GF-D8 (cell line): Measurements from ENCODE around the gene SERTAD1.

ENCODE experiments used
- DNase-seq: peaks from one replicate; lab custom pipeline; 2025; lab: John Stamatoyannopoulos, UW

SERTAD1 gene

DNA sequence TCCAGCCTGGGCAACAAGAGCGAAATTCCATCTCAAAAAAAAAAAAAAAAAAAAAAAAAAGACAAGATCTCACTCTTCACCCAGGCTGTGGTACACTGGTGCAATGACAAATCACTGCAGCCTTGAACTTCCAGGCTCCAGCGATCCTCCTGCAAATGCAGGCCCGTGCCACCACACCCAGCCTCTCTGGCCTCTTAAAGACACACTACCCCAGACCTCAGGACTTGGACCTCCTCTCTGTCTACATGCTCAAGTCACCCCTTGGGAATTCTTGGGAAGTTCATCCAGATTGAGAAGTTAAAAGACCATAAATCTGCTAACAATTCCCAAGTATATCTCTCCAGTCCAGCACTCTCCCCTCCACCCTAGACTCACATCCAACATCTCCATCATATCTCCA is 25.2 kb downstream of the SERTAD1 start:
- DNase-seq: no peak

DNA sequence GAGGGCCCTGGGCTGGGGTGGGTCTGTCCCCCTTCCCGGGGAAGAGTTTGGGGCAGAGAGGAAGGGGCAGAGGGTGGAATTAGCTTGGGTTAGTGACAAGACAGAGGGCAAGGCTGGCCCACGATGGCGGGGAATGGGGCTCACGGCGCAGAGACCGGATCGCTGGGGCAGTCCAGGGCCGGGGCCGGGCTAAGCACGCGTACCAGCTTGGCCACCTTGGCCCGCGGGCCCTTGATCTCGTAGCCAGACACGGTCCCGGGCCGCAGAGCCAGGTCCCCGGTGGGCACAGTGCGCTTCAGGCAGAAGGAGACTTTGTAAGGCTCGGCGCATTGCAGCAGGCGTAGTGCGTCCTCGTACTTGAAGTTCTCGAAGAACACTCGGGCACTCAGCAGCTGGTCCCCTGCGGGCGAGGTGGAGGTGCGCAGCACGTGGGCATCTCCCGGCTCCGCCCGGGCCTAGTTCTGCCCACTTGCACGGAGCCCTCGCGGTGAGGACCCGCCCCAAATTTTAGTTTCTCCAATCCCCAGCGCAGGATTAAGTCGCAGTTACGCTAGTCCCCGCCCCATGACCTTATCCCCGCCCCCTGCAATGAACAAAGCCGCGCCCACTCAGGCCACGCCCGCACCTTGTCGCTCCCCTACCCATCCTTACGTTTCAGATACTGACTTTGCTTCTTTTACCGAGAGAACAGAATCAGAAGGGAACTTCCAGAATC is 27.2 kb downstream of the SERTAD1 start:
- DNase-seq: no peak

DNA sequence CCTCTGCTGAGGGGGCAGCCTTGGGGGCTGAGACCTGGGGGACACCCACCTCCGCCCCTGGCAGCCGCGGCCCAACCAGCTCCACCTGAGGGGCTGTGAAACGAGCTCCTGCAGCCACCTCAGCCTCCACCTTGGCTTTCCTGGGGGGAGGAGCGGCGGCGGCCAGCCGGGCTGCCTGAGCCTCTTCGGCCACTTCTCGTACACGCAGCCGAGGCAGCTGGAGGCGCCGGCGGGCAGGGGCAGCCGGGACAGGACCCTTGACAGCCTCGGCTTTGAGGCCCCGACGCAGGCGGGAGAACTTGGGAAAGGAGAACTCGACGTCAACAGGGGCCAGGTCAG is 28.3 kb downstream of the SERTAD1 start:
- DNase-seq: no peak

DNA sequence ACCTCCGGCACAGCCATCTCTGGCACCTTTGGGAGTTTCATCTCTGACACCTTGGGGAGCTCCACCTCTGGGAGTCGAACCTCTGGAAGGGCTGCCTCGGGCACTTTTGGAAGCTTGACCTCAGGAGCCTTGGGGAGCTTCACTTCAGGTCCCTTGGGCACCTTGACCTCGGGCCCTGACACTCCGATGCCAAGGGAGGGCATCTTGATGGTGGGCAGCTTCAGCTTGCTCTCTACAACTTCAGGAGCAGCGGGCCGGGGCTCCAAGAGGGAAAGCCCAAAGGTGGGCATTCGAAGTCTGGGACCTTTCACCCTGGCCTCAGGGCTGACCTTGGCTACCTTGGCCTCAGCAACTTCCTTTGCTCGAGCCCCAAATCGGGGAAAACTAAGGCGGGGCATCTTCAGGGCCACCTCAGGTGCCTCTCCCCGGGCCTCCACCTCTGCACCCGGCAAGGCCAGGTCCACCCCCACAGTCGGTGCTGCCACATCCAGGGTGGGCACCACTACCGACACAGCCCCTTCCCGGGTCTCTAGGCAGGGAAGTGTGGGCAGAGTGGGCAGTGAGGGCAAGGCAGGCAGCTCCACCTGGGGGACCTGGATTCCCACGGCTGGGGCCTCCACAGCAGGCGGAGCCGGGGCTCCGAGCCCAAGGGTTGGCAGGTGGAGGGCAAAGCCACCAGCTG is 28.8 kb downstream of the SERTAD1 start:
- no peak for DNase-seq

DNA sequence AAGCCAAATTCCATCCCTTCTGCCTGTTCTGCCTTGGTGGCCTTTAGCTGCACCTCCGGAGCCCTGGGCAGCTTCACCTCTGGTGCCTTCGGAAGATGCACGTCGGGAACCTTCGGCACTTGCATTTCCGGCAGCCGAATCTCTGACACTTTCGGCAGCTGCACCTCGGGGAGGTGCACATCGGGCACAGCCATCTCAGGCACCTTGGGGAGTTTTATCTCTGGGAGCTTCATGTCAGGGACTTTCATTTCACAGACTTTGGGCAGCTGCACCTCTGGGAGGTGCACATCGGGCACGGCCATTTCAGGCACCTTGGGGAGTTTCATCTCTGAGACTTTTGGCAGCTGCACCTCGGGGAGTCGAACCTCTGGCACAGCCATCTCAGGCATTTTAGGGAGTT is 29.8 kb downstream of the SERTAD1 start:
- DNase-seq: no peak

DNA sequence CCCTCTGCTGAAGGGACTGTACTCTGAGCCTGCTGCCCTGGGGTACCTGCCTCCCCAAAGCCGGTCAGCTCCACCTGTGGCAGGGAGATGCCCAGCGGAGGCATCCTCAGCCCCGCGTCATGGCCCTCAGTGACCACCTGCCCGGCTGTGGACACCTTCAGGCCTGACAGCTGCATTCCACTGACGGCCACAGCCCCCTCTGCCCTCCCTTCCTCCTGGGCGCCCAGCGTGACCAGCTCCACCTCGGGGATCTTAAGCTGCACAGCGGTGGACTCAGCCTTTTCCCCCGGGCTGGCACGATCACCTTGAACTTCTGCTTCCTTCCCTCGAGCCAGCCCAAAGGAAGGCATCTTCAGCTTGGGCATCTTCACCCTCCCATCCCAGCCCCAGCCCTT is 31.0 kb downstream of the SERTAD1 start:
- no peak for DNase-seq

DNA sequence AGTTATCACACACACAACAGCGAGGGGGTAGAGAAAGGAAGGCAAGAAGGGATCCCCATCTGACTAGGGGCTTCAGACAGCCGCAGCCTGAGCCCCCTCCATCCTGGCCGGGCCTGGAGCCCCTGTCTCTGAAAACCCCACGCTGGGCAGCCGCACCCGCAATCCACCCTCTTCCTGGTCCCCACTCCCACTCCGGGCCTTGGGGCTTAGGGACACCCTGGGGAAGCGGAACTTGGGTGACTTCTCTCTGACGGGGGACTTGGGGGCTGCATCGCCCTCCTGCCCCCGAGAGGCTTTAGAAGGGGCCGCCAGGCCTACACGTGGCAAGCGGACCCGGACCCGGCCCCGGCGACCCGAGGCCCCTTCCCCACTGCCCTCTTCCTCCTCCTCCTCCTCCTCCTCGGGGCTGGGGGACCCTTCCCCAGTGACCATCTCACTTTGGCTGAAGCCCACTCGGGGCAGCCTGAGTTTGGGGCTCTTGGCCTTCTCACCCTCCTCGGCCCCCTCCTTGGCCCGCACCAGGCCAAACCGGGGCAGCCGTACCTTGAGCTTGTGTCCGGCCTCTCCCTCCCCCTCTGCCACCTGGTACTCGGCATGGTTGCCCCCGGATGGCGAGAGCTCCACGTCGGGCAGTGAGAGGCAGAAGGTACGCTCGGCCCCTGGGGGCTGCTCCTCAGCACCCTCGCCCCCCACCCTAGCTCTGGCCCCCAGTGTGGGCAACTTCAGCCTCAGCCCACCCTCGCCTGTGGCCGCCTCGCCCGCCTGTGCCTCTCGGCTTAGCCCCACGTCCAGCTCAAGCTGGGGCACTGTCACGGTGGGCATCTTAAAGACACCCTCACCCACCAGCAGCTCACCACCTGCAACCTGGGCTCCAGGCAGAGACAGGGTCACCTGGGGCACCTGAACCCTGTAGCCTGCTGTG is 31.6 kb downstream of the SERTAD1 start:
- no peak for DNase-seq

DNA sequence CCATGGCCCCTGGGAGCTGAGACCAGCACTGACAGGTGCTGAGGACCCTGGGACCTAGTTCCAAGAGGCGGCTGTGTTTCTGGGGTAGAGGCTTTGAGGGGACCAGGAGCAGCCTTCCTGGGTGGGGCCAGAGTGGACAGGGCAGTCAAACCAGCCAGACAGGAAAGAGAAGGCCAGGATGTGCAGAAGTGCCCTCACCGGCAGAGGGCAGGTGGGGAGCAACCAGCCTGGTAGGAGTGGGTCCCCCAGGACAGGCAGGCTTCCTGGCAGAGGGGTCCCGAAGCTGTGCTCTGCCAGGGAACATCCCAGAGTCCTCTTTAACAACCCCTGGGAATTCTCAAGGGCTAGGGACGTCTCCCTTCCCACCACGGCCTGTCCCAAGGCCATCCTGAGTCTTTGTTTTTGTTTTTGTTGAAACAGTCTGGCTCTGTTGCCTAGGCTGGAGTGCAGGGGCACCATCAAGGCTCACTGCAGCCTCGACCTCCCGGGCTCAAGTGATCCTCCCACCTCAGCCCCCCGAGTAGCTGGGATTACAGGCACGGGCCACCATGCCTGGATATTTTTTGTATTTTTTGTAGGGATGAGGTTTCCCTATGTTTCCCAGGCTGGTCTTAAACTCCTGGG is 32.8 kb downstream of the SERTAD1 start:
- no peak for DNase-seq

DNA sequence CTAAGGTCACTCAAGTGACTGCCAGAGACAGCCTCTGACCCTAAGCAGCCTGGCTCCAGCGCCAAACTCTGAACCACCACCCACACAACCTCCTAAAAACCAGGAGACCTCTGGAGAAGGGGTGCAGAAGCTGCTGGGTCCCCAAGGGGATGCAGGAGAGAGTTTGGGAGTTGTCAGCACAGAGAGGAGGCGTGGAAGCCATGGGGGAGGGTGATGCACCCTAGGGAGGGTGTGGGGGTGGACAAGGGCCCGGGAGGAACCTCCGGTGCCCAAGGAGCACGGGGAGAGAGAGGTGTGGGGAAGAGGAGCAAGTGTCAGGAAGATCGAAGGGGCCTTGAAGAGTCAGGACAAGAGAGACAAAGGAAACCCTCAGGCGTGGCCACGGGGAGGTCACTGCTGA is 33.7 kb downstream of the SERTAD1 start:
- DNase-seq: no peak

DNA sequence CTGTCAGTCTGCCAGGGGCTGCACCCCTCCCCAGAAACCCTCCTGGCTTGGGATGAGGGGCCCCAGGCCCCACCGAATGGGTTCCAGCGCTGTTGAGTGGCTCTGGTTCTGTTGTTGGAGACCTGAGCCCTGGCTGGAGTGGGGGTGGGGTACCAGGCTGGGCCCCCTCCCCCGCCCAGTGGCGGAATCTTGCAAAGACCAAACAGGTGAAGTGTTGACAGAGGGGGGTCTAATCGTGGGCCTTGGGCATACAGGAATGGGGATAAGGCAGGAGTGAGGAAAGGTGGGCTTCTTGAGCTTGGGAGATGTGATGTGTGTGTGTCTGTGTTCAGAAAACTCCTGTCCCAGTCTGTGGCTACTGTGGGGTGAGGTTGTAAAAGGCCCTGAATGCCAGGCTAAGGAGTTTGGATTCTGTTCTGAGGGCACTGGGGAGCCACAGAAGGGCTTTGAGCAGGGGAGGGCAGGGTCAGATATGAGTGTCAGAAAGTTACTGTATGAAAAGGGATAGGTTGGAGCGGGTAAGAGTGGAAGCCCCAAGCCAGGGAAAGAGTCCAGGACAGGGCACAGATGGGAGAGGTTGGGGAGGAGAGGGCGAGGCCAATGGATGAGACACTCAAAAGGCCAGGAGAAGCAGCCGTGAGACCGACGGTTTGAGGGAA is 35.6 kb downstream of the SERTAD1 start, which contains the start of gene HIPK4:
Gene HIPK4 (minus strand): TSS at position 98 of the 659 bp plus-strand sequence. CDS start 279 bp downstream, outside the sequence.
- DNase-seq: no peak

DNA sequence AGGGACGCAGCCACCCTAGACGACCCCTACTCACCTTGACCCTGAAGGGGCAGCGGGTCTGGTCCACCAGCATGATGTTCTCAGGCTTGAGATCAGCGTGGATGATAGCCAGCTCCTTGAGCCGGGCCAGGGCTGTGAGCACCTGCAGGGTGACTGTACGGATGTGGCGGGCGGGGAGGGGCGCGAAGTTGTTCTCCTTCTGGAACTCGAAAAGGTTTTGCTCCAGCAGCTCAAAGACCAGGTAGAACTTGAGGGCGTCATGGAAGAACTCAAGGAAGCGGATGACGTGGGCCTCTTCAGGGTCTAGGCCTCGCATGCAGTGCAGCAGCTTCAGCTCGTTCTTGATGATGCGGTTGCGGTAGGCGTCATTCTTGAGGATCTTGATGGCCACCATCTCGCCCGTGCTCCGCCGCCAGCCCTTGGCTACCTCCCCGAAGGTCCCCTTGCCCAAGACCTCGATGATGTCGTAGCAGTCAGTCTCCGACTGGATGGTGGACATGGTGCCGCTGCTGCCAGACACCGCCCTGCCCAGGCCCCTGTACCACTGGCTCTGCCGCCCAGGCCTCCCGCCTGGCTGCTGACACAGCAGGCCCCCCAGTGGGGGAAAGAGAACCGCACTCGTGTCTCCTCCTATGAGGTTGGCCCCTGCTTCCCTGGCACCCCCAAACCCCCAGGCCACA is 36.2 kb downstream of the SERTAD1 start:
- DNase-seq: no peak

DNA sequence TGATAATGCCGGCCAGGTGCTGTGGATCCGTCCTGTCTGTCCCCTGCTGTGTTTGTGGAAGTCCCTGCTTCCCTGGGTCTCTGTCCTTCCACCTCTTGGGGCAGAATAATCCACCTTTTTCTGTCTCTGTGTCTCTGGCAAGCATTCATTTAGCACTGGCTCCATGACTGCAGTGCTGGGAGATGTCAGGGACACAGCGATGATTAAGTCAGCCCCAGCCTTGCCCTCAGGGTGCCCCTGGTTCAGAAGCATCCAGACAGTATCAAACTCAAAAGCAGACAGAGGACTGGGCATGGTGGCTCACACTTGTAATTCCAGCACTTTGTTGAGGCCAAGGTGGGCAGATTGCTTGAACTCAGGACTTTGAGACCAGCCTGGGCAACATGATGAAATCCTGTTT is 37.3 kb downstream of the SERTAD1 start:
- no peak for DNase-seq

DNA sequence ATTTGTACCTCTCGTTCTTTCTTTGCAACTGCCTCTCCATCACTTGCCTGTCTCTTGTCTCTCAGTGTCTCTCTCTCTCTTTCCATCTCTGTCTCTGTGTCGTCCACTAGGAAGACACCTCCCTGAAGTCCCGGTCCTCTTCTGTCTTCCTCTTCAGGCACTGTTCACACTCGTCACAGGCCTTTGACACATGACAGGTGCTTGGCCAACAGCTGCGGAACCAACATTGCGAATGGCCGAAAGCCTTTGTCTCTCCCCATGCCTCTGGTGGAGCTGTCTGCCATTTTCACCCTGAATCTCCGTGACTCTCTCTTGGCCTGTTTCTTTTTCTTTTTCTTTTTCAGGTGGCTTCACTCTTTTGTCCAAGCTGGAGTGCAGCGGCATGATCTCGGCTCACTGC is 38.6 kb downstream of the SERTAD1 start:
- DNase-seq: no peak

DNA sequence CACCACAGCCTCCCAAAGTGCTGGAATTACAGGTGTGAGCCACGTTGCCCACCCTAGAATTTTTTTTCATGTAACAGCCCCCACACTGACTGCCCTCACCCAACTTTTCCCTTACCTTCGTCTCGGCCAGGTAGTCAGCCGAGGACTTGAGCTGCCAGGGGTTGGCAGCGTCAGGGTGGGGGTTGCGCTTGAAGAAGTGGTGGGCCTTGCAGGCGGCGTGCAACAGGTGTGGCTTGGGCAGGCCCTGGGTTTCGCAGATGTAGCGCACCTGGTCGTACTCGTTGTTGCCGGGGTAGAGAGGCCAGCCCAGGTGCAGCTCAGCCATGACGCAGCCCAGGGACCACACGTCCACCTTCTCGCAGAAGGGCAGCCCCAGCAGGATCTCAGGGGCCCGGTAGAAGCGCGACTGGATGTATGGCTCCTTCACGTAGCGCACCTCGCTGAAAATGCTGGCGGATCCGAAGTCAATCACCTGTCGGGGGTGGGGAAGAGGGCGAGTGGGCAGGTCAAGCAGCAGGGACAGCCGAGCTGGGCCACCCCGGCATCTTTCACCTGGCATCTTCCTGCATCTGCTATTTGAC is 42.0 kb downstream of the SERTAD1 start:
- no peak for DNase-seq

DNA sequence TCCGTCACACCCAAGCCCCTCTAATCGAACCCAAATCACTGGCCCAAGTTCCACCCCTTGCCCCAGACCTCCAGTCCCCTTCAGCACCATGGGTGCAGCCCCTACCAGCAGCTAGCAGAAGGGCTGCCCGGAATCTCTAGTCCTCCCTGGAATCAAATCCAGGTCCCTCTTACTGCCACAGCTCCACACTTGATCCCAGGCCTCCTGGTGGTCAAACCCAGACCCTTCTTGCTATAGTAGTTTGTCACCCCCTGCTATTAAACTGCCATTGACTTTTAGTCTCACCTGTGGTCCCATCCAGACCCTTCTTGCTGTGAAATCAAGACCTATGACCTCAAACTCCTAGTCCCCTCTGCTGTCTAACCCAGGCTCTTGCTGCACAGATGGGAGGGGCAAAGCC is 44.5 kb downstream of the SERTAD1 start:
- DNase-seq: no peak

DNA sequence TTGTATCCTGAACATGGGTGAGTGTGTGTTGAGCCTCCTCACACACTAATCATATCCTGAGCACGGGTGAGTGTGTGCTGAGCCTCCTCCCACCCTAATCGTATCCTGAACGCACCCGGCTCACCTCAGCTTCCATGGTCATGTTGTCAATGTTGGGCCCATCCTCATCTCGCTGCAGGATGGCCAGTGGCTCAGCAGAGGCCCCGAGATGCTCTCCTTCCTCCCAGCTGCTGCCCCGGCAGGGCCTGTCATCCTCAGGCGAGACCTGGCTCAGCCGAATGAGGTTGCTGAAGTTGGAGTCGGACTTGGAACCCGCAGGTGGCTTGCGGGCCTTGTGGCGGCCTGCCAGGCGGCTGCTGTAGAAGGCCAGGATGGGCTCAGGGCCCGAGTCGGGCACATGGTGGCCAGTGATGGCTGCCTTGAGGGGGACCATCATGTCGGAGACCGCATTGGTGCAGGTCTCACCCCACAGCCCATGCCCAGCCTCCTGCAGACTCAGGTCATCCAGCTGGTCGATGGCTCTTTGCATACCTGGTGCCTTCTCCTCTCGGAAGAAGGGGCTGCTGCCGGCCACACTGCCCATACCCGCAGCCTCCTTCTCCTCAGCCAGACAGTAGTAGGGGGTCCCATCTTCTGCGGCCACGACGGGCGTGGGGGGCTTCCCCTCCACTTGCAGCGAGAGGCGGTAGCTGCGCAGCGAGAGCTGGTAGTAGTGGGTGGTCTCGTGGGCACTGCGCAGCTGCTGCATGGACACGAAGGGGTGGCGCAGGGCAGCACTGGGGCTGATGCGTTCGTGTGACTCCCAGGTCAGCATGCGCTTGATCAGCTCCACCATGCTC is 45.4 kb downstream of the SERTAD1 start:
- no peak for DNase-seq

DNA sequence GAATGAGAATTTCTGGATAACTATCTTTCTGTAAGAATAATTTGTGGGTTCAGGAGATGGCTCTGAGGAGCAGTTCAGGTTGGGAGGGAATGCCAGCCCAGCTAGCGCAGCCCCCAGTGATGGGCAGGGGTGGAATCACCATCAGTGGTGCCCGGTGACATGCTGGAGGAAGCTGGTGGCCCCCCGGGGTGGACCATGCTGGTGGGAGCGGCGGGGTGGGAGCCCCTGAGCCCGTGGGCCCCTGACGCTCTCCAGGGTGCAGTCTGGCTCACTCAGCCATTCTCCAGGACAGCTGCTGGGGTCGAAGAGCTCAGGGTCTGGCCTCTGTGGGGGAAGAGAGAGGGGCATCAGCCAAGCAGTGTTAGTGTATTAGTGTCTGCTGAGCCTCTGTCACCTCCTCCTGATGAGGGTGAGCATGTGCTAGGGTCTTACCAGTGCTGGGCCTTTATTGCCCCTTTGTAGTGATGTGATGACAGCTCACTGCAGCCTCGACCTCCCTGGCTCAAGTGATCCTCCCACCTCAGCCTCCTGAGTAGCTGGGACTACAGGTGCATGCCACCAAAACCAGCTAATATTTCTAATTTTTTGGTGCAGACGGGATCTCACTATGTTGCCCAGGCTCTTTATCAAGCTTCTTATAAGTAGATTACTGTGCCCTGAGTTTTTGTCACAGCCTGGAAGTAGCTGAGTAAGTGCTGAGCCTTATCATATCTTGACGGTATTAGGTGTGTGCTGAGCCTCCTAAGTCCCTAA is 46.2 kb downstream of the SERTAD1 start:
- no peak for DNase-seq

DNA sequence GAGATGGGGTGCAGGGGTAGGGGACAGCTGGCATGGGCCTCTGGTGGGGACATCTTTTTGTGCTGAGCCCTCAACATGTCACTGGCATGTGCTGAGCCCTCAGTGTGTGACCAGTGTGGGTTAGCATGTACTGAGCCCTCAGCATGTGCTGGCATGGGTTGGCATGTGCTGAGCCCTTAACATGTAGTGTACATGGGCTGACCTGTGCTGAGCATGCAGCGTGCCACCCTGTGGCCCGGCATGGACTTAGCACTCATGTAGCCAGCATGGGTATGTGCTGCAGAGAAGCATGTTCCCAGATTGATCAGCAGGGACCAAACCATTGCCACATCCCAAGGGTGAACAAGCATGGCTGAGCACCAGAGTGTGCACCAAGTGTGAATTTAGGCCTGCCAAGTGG is 47.3 kb downstream of the SERTAD1 start:
- DNase-seq: no peak

DNA sequence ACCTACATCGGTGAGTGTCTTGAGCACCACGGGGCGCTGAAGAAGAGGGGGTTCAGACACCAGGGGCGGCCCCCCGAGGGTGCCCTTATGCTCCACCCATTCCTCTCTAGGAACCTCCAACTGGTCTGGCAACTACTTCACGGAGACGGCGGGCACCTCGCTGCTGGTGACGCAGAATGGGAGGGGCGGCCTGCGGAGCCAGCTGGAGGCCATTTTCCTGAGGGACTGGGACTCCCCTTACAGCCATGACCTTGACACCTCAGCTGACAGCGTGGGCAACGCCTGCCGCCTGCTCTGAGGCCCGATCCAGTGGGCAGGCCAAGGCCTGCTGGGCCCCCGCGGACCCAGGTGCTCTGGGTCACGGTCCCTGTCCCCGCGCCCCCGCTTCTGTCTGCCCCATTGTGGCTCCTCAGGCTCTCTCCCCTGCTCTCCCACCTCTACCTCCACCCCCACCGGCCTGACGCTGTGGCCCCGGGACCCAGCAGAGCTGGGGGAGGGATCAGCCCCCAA is 47.9 kb downstream of the SERTAD1 start:
- DNase-seq: no peak
